Left forelimb (tissue), 1 donor: ENCODE measurements around the gene IGF2BP3.
"Not testable (repeated sequence)": the region's sequence is repeated elsewhere in the genome, so short reads cannot be mapped to it uniquely, and the experiment has no call there.

Source experiments
- DNase-seq: peaks from one replicate; pipeline ENCODE4 v3.0.0-alpha.2; 2018; ENCODE audit warnings: low spot score

The IGF2BP3 gene

GRCh38 chr7:23422384-23422783, 47.9 kb downstream of the IGF2BP3 start:
- no peak for DNase-seq

GRCh38 chr7:23419845-23420244, 50.4 kb downstream of the IGF2BP3 start:
- DNase-seq, result no peak

- no peak for DNase-seq
Measured at GRCh38 chr7:23419160-23419559, 51.1 kb downstream of the IGF2BP3 start.

GRCh38 chr7:23418046-23418445, 52.2 kb downstream of the IGF2BP3 start:
- DNase-seq, result no peak

GRCh38 chr7:23415198-23415597, 55.1 kb downstream of the IGF2BP3 start:
- no peak for DNase-seq

GRCh38 chr7:23410446-23411183, 59.7 kb downstream of the IGF2BP3 start:
- no peak for DNase-seq

- not testable (repeated sequence) for DNase-seq
Measured at GRCh38 chr7:23406564-23406963, 63.7 kb downstream of the IGF2BP3 start.

- no peak for DNase-seq
Measured at GRCh38 chr7:23405240-23405618, 65.1 kb downstream of the IGF2BP3 start.

GRCh38 chr7:23404546-23405239, 65.6 kb downstream of the IGF2BP3 start:
- DNase-seq, result no peak

- no peak for DNase-seq
Measured at GRCh38 chr7:23403970-23404369, 66.3 kb downstream of the IGF2BP3 start.

- not testable (repeated sequence) for DNase-seq
Measured at GRCh38 chr7:23398090-23398489, 72.2 kb downstream of the IGF2BP3 start.

GRCh38 chr7:23397241-23397640, 73.0 kb downstream of the IGF2BP3 start:
- no peak for DNase-seq

- no peak for DNase-seq
Measured at GRCh38 chr7:23396222-23397015, 73.9 kb downstream of the IGF2BP3 start.

- no peak for DNase-seq
Measured at GRCh38 chr7:23394488-23395171, 75.7 kb downstream of the IGF2BP3 start.

GRCh38 chr7:23393636-23394035, 76.7 kb downstream of the IGF2BP3 start:
- no peak for DNase-seq

GRCh38 chr7:23389701-23390100, 80.6 kb downstream of the IGF2BP3 start:
- no peak for DNase-seq

- no peak for DNase-seq
Measured at GRCh38 chr7:23387583-23387982, 82.7 kb downstream of the IGF2BP3 start.

GRCh38 chr7:23385140-23385539, 85.2 kb downstream of the IGF2BP3 start:
- DNase-seq, result no peak

GRCh38 chr7:23383225-23383624, 87.1 kb downstream of the IGF2BP3 start:
- DNase-seq, result no peak

GRCh38 chr7:23380961-23381360, 89.3 kb downstream of the IGF2BP3 start:
- DNase-seq, result no peak

GRCh38 chr7:23380556-23380955, 89.7 kb downstream of the IGF2BP3 start:
- no peak for DNase-seq

GRCh38 chr7:23378996-23379395, 91.3 kb downstream of the IGF2BP3 start:
- DNase-seq, result no peak
